HK-2 (cell line): Measurements from ENCODE around the gene OR8G5.

Experiments used
- DNase-seq: peaks from one replicate; pipeline ENCODE4 v3.0.0-alpha.2; 2018; ENCODE audit not compliant: unreplicated experiment

Gene OR8G5

DNA sequence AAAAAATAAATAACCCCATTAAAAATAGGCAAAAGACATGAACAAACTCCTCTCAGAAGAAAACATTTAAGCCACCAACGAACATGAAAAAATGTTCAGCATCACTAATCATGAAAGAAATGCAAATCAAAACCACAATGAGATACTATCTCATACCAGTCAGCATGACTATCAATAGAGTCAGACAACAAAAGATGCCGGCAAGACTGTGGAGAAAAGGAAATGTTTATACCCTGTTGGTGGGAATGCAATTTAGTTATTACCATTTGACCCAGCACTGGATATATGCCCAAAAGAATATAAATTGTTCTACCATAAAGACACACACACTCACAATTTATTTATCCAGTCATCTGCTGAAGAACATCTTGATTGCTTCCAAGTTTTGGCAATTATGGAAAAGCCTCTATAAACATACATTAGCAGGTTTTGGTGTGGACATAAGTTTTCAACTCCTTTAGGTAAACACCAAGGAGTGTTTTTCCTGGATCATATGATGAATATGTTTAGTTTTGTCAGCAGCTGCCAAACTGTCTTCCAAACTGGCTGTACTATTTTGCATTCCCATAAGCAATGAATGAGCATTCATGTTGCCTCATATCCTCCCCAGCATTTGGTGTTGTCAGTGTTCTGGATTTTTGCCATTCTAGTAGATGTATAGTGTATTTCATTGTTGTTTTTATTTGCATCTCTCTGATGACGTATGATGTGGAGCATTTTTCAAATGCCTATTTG is 29.6 kb downstream of the OR8G5 start:
- no peak for DNase-seq

DNA sequence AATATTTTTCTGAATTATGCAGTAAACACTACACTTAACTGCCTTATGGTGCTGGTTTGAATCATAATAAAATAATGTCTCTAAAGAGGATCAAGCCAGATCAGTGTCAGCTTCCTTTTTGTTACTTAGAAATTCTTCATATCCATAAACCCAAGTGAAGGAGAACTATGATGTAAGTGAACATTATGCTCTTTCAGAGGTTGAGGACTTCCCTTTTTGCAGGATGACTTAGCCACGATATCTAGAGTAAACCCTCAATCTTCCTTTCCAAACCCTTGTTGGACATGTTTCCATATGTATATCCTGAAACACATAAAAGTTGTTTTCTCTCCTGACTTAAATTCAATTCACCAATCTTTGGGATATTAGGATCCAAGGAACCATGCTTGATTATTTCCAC is 38.5 kb downstream of the OR8G5 start:
- no peak for DNase-seq

DNA sequence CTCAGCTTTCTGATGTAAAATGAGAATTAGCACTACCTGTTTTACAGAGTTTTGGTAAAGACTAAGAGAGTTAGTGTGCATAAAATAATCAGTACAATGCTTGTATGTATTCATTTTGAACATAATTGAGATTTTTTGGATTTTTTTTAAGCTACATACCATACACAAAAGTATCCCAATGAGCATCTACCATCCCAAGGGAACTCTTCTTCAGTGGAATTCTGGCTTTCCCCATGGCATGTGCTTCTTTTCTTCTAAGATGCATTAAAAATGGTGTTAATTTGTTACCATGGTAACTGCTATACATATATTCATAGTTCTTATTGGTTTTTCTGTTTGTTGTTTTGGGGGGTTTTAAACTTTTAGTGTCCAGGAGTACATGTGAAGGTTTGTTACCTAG is 39.8 kb downstream of the OR8G5 start:
- no peak for DNase-seq

DNA sequence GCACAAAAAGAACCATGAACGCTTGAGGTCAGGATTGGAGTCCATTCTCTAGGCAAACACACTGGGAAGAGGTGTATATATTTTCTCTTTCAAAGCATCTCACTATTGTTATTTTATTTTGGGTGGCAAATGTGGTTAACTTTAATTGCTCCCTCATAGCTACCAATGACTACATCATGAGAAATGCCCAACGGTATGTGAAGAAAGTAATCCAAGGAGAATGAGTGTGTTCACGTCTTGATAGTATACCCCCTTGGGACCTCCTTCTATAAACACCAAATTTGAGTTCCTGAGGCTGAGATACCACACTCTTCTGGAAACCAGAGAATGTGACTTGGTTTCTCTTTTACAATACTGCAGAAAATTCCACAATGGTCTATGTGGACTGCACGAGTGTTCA is 41.7 kb downstream of the OR8G5 start:
- DNase-seq: no peak

DNA sequence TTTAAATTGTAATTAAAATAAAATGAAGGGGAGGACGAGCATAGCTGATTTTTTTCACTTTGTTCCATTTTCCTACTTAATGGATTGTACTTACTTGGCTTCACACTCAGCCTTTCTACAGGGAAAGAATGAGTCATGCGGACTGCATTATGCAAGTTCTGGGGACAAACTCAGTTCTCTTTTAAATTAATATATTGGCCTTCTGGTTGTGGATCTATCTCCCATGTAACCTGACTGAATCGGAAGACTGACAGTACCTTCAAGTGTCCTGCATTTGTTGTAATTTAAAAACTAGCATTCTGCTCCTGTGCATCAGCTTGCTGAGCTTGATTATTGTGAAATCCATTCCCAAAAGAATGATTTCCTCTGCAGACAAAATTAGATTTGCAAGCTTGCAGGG is 45.4 kb downstream of the OR8G5 start:
- DNase-seq: no peak

DNA sequence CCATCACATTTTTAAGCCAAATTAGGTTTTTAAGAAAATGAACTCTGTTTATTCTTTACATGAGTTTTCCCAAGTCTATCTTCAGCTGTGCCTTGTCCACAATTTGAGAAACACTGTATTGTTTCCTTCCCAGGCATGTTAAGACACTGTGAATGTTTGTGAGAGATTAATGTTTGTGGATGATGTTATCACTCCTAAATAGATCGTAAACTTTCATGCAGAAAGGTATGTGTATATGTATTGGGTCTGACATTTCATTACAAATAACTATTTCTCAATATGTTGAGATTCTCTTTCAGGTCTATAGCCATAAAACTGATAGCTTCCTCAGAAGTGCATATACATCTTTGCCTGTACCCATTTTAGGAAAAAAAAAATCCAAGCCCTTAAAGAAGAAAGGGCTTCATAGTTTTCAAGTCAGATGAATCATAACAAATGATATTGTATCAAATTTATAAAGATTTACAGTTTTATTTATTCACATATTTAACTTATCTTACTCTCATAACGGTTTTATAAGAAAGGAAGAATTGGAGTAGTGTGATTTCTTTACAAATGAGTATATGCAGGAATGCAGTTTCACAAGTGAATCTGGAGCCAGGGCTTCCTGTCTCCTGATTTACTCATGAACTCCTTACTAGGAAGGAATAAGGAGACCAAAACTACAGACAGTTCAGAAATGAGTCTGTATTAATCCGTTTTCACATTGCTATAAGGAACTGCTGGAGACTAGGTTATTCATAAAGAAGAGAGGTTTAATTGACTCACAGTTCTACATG is 46.4 kb downstream of the OR8G5 start:
- no peak for DNase-seq

DNA sequence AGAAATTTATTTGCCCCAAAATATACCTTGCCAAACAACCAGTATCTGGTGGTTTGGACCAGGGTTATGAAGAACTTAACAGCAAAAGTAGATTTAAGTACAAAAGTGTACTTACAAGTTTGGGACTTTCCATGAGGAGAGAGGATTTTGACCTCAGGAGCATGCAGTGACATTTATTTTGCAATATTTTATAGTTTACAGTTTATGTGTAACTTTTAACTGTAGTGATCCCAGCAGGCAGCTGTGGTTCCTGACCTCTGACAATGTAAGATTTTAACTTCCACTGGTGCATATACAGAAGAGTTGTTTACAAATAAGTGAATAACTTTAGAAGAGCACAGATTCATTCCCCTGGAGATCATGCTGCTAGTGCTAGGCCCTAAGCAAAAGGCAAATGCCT is 50.9 kb downstream of the OR8G5 start:
- no peak for DNase-seq

DNA sequence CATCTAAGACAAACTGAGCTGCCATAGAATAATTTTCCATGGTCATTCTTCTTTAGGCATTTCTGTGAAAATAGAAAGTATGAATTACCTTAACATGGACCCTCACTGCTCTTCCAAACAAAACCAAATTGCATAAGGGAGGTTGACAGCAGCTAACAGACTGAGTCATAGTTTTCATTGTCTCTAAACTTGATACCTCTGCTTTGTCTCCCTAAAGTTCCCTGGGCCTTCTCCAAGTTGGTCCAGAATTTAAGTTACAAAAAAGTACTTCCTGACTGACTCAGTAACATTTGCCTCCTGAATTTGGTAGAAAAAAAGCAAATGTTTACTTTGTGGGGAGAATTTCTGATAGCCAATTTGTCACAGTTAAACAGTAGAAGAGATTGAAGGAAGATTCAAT is 54.5 kb downstream of the OR8G5 start:
- no peak for DNase-seq

DNA sequence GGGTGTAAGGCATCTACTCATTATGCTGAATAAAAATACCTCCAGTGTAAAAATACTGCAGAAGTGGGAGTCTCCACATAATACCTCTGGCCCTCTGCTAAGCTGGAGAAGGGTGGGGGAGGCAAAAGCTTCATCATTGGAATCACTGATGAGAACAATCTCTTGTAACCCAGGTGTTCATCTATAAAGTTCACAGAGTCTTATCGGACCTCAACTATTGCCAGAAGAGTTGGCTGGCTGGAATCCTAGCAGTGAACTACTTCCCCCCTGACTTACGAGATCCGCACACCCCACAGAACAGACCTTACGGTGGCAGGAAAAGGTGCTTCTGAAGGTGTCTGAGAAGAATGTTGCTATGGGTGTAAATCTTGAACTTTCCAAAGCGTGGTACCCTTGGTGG is 55.1 kb downstream of the OR8G5 start:
- no peak for DNase-seq

DNA sequence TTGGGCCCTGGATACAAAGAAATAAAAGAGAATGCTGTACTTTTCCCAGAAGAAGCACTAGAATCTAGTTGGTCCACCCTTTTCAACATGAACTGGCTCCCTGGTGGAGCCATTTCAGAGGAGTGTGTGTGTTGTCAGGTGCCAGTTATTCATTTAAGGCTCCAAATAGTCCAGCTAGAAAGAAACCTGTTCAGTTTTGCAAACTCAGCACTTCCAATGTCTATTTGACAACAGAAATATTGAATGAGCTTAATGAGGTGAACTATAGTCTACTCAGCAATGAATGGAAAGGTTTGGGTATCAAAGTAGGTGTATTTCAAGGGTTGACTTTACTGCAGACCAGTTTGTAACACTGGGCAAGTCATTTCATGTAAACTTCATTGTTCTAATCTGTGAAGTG is 55.5 kb downstream of the OR8G5 start:
- DNase-seq: no peak

DNA sequence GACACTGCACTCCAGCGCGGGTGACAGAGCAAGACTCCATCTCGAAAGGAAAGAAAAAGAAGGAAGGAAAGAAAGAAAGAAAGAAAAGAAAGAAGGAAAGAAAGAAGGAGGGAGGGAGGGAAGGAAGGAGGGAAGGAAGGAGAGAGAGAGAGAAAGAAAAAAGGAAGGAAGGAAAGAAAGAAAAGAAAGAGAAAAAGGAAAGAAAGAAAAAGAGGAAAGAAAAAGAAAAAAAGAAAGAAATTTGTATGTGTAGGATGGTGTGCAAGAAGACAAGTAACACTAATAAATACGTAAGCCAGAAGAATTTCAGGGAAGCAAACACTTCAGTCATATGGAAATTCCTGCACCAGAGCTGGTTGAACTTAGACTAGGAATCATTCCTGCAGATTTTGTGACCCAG is 57.0 kb downstream of the OR8G5 start:
- DNase-seq: no peak

DNA sequence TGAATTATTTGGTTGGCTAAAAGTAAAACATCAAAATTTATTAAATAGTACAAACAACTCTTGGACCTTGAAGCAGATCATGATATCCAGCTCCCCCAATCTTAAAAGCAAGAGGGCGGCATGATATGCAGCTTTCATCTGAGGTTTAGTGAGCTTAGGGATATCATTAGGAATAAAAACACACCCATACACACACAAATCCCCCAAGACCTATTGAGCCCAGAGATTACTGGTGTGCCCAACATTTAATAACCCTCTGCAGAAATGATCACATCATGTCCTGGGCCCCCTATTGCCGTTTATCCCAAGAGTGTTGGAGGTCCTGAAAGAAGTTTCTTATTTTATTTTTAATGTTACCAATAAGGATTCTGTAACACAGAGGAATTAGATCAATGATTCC is 57.7 kb downstream of the OR8G5 start, which contains the start of gene OR8D1:
TSS of gene OR8D1 (minus strand) at position 101 of the 400 bp plus-strand sequence. CDS start 3,183 bp downstream, outside the sequence.
- no peak for DNase-seq

DNA sequence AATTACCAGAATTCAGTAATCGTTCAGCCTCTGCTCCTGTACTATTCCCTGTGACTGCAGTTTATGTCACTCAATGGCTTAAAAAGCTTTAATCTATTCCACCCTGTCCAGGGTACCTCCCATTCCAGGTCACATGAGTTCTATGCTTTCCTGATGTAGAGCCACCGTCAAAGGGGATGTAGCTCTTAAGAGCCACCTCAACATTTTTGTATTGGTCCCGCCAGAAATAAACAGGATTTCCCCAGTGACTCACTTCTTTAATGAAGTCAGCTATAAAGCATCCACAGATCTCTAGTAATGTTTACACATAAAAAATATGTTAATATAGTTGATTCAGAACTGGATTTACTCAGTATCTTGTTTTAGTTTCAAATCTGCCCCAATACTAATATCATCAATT is 58.9 kb downstream of the OR8G5 start:
- DNase-seq: no peak
